ENCODE measurements around the gene MEGF6. TPM values are rescaled to one million over a fixed set of nuclear protein-coding genes. Genes with fewer than 3 reads are reported as not detected.
A peak's percentile ranks its signal among the peaks of the same experiment; 100 is the strongest.

MEGF6 gene
- total RNA-seq, 1 experiment from 2014 or later = 21.3 TPM

GRCh38 chr1:3598051-3598491 lies 13.2 kb downstream of the MEGF6 start:
- no peak overlapping the region for H2AK5ac ChIP-seq (ENCODE audit: insufficient read length, low read length)
- no peak overlapping the region for H3K4ac ChIP-seq (ENCODE audit: low read depth, low read length)
- no peak overlapping the region for H3K56ac ChIP-seq (ENCODE audit: insufficient read length, low read depth, low read length)
- no peaks in the 10 kb centered on the region for H3K79me2 ChIP-seq (ENCODE audit: insufficient read depth, low read length)
- H3K27me3 ChIP-seq (ENCODE audit: insufficient read depth, low read length) = no peaks in the 10 kb centered on the region
- H2BK120ac ChIP-seq (ENCODE audit: low read depth, low read length, poor library complexity, severe bottlenecking) = no peak overlapping the region
- no peak overlapping the region for H3K9ac ChIP-seq (ENCODE audit: extremely low read depth, insufficient read length, low read length)
- no peak for TF ChIP-seq CTCF (conservative IDR thresholded peaks at IDR 0.05)
- H2BK5ac ChIP-seq (ENCODE audit: insufficient read length, low read length) = no peak overlapping the region
- DNase-seq = peak; percentile 36
- H4K5ac ChIP-seq (ENCODE audit: insufficient read length, low read depth, low read length) = no peak overlapping the region
- no peaks in the 10 kb centered on the region for H3K79me1 ChIP-seq (ENCODE audit: insufficient read depth, low read depth, low read length, poor library complexity, severe bottlenecking)
- Mint-ChIP-seq H3K36me3 (ENCODE audit: insufficient read depth in 1 of 3, low read depth in 3 of 3) (peaks cover 0 to 2% (median 0%) of the 10 kb centered on the region in 3 experiments; a peak in 2 of 7 replicates), H3K27ac (peak overlapping the region in 2 of 3 experiments; percentile 59 to 96; a peak in 2 of 7 replicates), H3K4me3 (no peak overlapping the region; a peak in 1 of 5 replicates), H3K4me1 (peaks cover 17 to 25% of the 10 kb centered on the region in 2 experiments), H3K9me3 (no peaks in the 10 kb centered on the region), H3K27me3 (ENCODE audit: low read depth) (no peaks in the 10 kb centered on the region)
- H2AFZ ChIP-seq (ENCODE audit: low read length) = no peak overlapping the region
- peak overlapping the region; percentile 33; the same call in 1 of the 2 replicates for H3K14ac ChIP-seq (ENCODE audit: insufficient read depth, low read length)
- no peak overlapping the region for H3K27ac ChIP-seq (ENCODE audit: insufficient read length, low read depth, low read length)
- no peak overlapping the region for H4K91ac ChIP-seq (ENCODE audit: insufficient read length, low read depth, low read length)
- no peak overlapping the region for H4K8ac ChIP-seq (replicated peaks; ENCODE audit: insufficient read length, low read depth, low read length)
- no peak overlapping the region for H2BK12ac ChIP-seq (ENCODE audit: insufficient read length, low read depth, low read length)
- no peaks in the 10 kb centered on the region for H3K9me3 ChIP-seq (ENCODE audit: control insufficient read depth, low read depth, low read length)
- no peak overlapping the region for H3K23ac ChIP-seq (ENCODE audit: insufficient read length, low read depth, low read length)
- WGBS (ENCODE audit: extremely low coverage, insufficient read length, low lambda C conversion rate) = no CpG with 5 or more reads among the region's 26 CpGs
- peak overlapping the region; percentile 24 for H3K18ac ChIP-seq (ENCODE audit: insufficient read length, low read depth, low read length)
- no peaks in the 10 kb centered on the region for H3K23me2 ChIP-seq (ENCODE audit: insufficient read length, low read depth, low read length, poor library complexity, severe bottlenecking)
- peaks cover 3% of the 10 kb centered on the region; the same call in 1 of the 2 replicates for H3K4me1 ChIP-seq (ENCODE audit: insufficient read depth, low read length)
- no peaks in the 10 kb centered on the region for H4K20me1 ChIP-seq (ENCODE audit: control insufficient read depth, insufficient read depth, insufficient read length)
- no peak overlapping the region for H3K4me2 ChIP-seq (ENCODE audit: insufficient read depth, insufficient read length, low read length)
- no peak overlapping the region for H3T11ph ChIP-seq (ENCODE audit: low read length)
- no peak overlapping the region for H2BK20ac ChIP-seq (ENCODE audit: low read depth, low read length, poor library complexity, severe bottlenecking)
- H2BK15ac ChIP-seq (ENCODE audit: low read depth, low read length) = no peak overlapping the region
